Measurements from ENCODE around the gene APBA2.
"Not testable (repeated sequence)": the region's sequence is repeated elsewhere in the genome, so short reads cannot be mapped to it uniquely, and the experiment has no call there.

The APBA2 gene

GRCh38 chr15:28885630-28886430 lies at the start of gene APBA2:
APBA2 (plus strand) TSS chr15:28885974; CDS start chr15:29053885, 167,911 bp downstream.
- peak; percentile 89 for DNase-seq (ENCODE audit: low spot score)

- not testable (repeated sequence) for DNase-seq (ENCODE audit: low spot score)
These were observed 45.5 kb upstream of the APBA2 start for GRCh38 chr15:28840285-28840684.

GRCh38 chr15:28842210-28842609 lies 43.6 kb upstream of the APBA2 start:
- peak; percentile 3 for DNase-seq (ENCODE audit: low spot score)

GRCh38 chr15:28843520-28843919 lies 42.3 kb upstream of the APBA2 start:
- not testable (repeated sequence) for DNase-seq (ENCODE audit: low spot score)

GRCh38 chr15:28844147-28844546 lies 41.6 kb upstream of the APBA2 start:
- peak; percentile 0 for DNase-seq (ENCODE audit: low spot score)

GRCh38 chr15:28847247-28847646 lies 38.5 kb upstream of the APBA2 start:
- DNase-seq (ENCODE audit: low spot score) = not testable (repeated sequence)

GRCh38 chr15:28847959-28848358 lies 37.8 kb upstream of the APBA2 start:
- DNase-seq (ENCODE audit: low spot score) = peak; percentile 2

GRCh38 chr15:28848521-28848920 lies 37.3 kb upstream of the APBA2 start, which contains the start of gene GOLGA6L7:
GOLGA6L7 (minus strand) TSS chr15:28848644; CDS start chr15:28848549, 95 bp downstream.
- peak; percentile 14 for DNase-seq (ENCODE audit: low spot score)

- not testable (repeated sequence) for DNase-seq (ENCODE audit: low spot score)
These were observed 36.5 kb upstream of the APBA2 start for GRCh38 chr15:28849271-28849670.

GRCh38 chr15:28849766-28850165 lies 36.0 kb upstream of the APBA2 start:
- DNase-seq (ENCODE audit: low spot score) = not testable (repeated sequence)

GRCh38 chr15:28853654-28854053 lies 32.1 kb upstream of the APBA2 start:
- not testable (repeated sequence) for DNase-seq (ENCODE audit: low spot score)

GRCh38 chr15:28854578-28854977 lies 31.2 kb upstream of the APBA2 start:
- DNase-seq (ENCODE audit: low spot score) = not testable (repeated sequence)

- no peak for DNase-seq (ENCODE audit: low spot score)
These were observed 24.7 kb upstream of the APBA2 start for GRCh38 chr15:28861031-28861534.

GRCh38 chr15:28861589-28862293 lies 24.0 kb upstream of the APBA2 start:
- DNase-seq (ENCODE audit: low spot score) = not testable (repeated sequence)

GRCh38 chr15:28868744-28869345 lies 16.9 kb upstream of the APBA2 start:
- DNase-seq (ENCODE audit: low spot score) = no peak

- no peak for DNase-seq (ENCODE audit: low spot score)
These were observed 14.6 kb upstream of the APBA2 start for GRCh38 chr15:28871168-28871567.

- DNase-seq (ENCODE audit: low spot score) = no peak
These were observed 12.8 kb upstream of the APBA2 start for GRCh38 chr15:28873006-28873405.

- peak; percentile 71 for DNase-seq (ENCODE audit: low spot score)
These were observed 12.1 kb upstream of the APBA2 start for GRCh38 chr15:28873585-28874190.

GRCh38 chr15:28875461-28876000 lies 10.2 kb upstream of the APBA2 start:
- DNase-seq (ENCODE audit: low spot score) = no peak

- DNase-seq (ENCODE audit: low spot score) = no peak
These were observed 9.5 kb upstream of the APBA2 start for GRCh38 chr15:28876131-28876844.

GRCh38 chr15:28876845-28877185 lies 9.0 kb upstream of the APBA2 start:
- DNase-seq (ENCODE audit: low spot score) = no peak
